ENCODE measurements around the gene VNN1.
"Not testable (repeated sequence)": the region's sequence is repeated elsewhere in the genome, so short reads cannot be mapped to it uniquely, and the experiment has no call there.

VNN1 gene

GRCh38 chr6:132725947-132726607, 12.2 kb upstream of the VNN1 start:
- DNase-seq = no peak

- DNase-seq = no peak
Measured at GRCh38 chr6:132725471-132725870, 11.6 kb upstream of the VNN1 start.

DNA sequence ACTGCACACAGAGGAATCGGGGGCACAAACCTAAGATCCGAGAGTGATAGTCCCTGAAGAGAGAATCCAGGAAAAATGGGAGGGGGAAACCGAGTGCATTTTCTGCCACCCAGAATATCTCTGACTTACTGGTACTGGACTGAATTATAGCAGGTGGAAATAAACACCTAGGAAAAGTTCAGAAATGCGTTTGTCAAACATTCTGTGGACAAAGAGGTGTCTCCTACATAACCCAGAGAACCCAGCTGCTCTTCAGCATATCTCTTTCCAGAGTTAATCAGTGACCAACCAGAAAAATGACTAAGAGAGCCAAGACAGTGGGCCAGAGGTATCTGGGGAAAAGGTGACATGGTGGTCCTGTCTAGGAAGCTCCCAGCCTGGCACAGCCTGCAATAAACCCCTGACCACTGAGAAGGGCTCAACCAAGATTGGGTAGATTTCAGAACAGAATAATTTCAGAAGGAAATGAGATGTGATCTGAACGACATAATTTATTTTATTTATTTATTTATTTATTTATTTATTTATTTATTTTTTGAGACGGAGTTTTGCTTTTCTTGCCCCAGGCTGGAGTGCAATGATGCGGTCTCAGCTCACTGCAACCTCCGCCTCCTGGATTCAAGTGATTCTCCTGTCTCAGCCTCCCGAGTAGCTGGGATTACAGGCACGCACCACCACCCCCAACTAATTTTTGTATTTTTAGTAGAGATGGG, 6.0 kb upstream of the VNN1 start:
- DNase-seq = no peak

GRCh38 chr6:132715881-132716637, 2.2 kb upstream of the VNN1 start:
- no peak for DNase-seq

GRCh38 chr6:132715204-132715603, 1.3 kb upstream of the VNN1 start:
- peak in 50 of 56 donors; percentile 1 to 81 (median 28) for DNase-seq

GRCh38 chr6:132714160-132714559, 305 bp upstream of the VNN1 start:
- DNase-seq = no peak

DNA sequence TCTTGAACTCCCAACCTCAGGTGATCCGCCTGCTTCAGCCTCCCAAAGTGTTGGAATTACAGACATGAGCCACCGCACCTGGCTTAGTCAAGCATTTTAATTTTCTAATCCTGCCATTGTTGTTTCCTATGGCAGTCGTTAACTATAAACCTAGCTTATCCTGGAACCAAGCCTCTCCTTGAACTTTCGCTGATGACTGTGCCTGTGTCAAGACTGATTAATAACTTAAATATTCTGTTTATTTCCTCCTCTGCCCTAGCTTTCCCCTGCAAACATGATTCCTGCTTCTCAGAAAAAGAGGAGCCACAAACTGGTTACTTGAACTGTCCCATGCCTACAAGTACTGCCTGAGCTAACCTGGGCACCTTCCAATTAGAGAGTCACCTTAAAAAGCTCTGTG, 1.5 kb downstream of the VNN1 start:
- no peak for DNase-seq

DNA sequence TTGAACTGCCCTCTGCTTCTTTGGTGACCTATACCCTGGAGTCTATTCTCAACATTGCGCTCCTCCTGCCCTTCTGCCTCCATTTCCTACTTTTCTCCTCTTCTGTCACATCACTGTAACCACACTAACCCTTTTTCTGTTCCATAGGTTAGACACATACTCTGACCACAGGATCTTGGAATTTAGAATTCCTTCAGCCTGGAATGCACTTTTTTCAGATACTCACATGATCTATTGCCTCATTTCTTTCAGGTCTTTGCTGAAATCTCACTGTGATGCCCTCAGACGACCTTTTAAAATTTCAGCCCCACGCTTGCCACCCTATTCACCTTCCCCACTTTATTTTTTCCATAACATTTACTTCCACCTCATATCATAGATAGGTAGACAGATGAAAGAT, 5.1 kb downstream of the VNN1 start:
- no peak for DNase-seq

DNA sequence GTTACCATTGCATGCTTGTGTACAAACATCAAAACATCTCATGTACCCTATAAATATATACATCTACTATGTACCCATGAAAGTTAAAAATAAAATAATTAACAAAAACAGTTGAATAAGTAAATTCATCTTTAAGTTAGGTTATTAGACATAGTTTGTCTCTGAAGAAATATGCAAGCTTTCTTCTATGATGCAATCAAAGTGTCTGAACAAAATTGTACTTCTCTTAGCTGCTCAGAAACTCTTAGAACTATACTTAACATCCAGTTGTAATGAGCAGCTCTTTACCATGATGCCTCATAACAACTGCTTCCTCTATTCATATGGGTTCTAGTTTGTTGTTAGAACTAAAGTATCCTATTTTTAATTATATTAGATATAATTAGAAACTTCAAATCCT, 5.9 kb downstream of the VNN1 start:
- no peak for DNase-seq

DNA sequence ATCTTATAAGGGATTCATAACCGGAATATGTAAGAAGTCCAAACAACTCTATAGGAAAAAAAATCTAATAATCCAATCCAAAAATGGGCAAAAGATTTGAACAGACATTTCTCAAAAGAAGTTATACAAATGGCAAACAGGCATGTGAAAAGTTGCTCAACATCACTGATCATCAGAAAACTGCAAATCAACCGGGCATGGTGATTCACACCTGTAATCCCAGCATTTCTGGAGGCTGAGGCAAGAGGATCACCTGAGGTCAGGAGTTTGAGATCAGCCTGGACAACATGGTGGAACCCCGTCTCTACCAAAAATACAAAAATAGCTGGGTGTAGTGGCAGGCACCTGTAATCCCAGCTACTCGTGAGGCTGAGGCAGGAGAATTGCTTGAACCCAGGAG, 7.1 kb downstream of the VNN1 start:
- DNase-seq = not testable (repeated sequence)

DNA sequence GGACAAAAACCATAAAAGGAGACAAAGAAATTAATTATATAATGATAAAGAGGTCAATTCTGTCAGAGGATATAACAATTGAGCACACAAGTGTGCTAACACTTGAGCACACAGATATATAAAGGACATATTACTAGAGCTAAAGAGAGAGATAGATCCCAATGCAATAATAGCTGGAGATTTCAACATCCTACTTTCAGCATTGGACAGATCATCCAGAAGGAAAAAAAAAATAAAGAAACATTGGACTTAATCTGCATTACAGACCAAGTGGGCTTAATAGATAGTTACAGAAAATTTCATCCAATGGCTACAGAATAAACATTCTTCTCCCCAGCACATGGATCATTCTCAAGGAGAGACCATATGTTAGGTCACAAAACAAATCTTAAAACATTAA, 9.9 kb downstream of the VNN1 start:
- DNase-seq = no peak

- no peak for DNase-seq
Measured at GRCh38 chr6:132698608-132699007, 15.2 kb downstream of the VNN1 start.

GRCh38 chr6:132695773-132696172, 18.1 kb downstream of the VNN1 start:
- no peak for DNase-seq

DNA sequence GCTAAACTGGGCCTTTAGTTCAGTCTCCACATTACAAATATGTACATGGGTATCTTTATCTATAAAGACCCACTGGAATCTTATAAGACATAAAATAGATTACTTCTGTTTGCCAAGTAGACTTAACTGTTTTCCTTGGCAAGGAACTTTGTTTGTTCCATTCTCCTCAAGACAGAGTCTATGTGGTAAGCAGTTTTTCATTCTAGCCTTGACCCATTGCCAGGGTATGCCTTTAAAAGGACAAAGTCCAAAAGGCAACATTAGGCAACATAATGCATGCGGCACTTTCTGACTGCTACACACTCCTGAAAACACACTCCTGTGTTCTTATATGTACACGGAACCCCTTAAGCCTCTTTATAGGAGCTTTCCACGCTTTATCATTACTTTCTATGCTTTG, 20.4 kb downstream of the VNN1 start:
- no peak for DNase-seq

DNA sequence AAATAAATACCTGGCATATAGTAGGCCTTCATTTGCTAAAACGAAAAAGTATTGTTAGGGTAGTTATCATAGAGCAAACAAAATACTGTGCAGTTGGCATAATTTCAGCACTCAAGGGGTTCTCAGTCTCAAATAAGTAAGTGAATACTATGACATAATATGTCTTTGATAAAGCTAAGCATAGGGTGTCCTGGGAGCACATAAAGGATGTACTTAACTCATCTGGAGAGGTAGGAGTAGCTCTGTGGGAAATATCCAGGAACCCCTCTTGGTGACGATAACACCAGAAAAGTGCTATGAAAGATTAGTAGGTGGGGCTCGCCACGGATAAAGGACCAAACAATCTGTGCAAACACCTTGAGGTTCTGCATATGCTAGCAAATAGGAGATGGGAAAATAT, 23.2 kb downstream of the VNN1 start:
- no peak for DNase-seq

DNA sequence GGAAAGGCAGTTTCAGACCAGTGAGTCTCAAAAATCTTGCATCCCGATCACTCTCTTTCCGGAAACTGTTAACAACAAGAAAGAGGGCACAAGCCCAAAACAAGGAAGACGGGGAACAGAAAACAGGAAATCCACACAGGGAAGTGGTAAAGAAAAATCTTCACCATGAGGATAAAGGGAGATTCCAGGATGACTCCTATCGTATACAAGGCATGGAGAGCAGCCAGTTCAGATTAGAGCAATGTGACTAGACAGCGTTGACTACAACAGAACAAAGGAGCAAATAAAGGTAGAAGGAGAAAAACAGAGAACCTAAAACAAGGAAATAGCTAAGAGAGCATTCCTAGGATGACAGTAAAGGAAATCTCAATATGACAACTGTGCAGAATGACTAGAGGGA, 26.5 kb downstream of the VNN1 start:
- no peak for DNase-seq

- no peak for DNase-seq
Measured at GRCh38 chr6:132686531-132686930, 27.3 kb downstream of the VNN1 start.

GRCh38 chr6:132685009-132685408, 28.8 kb downstream of the VNN1 start:
- DNase-seq = no peak

DNA sequence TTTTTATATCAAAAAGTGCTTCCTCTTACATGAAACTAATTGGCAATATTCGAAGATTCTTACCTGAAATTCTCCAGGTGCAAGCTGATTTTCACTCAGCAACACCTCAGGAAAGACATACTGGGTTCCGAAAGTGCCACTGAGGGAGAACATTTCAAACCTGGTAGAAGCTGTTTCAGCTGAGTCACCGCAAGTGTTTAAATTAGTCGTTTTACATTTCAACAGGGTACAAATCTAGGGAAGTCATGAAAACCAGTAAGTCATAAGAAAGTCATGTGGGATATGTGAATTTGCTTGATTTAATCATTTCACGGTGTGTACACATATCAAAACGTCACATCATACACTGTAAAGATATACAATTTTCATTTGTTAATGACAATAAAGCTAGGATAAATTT, 29.6 kb downstream of the VNN1 start:
- no peak for DNase-seq

DNA sequence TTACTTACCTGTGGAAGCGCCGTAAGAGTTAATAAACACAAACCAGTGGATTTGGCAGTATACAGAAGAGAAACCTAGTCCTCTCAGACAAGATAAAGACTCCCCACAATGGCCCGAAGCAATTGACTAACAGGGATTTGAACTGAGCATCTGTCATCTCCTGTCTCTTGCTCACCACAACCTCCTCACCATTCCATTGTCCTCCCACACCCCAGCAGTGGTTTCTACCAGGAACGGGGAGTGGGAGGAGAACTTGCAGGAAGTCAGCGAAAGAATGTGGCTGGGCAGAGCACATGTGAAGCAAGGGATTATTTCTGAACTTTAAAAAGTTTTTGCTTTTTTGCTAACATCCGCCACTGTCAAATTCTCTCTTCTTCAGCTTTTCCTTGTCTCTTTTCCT, 30.3 kb downstream of the VNN1 start:
- peak in 4 of 56 donors; percentile 1 to 7 (median 3) for DNase-seq

DNA sequence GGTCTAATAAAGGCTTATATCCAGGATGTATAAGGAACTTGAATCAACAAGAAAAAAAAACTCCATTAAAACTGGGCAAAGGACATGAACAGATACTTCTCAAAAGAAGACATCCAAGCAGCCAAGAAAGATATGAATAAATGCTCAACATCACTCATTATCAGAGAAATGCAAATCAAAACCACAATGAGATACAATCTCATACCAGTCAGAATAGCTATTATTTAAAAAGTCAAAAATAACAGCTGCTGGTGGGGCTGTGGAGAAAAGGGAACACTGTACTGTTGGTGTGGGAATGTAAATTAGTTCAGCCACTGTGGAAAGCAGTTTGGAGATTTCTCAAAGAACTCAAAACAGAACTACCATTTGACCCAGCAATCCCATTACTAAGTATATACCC, 34.8 kb downstream of the VNN1 start:
- DNase-seq = not testable (repeated sequence)

- DNase-seq = no peak
Measured at GRCh38 chr6:132675749-132676148, 38.1 kb downstream of the VNN1 start.

- no peak for DNase-seq
Measured at GRCh38 chr6:132675002-132675401, 38.9 kb downstream of the VNN1 start.

All from amygdala (tissue), 56 donors.